HepG2 (cell line): Measurements from ENCODE around the gene CDA. TPM values are rescaled to one million over a fixed set of nuclear protein-coding genes. Genes with fewer than 3 reads are reported as not detected.

Source experiments
- CAMTA2 ChIP-seq: sonication (generic); formaldehyde crosslinking; IDR thresholded peaks from 2 replicates; pipeline ENCODE4 v1.4.0; 2020; ENCODE audit warnings: mild to moderate bottlenecking, missing genetic modification reagents, borderline replicate concordance
- JUN ChIP-seq: sonication (generic); formaldehyde crosslinking; IDR thresholded peaks from 2 replicates; pipeline ENCODE4 v1.4.0; 2020; ENCODE audit warnings: mild to moderate bottlenecking, missing genetic modification reagents
- KDM3A ChIP-seq: IDR thresholded peaks from 2 replicates; pipeline ENCODE4 v1.6.1; 2018; ENCODE audit warnings: low read depth, missing compliant biosample characterization
- KLF13 ChIP-seq: sonication (generic); formaldehyde crosslinking; IDR thresholded peaks from 2 replicates; pipeline ENCODE4 v1.4.0; 2020; ENCODE audit warnings: mild to moderate bottlenecking, missing genetic modification reagents
- MYC ChIP-seq: sonication (generic); formaldehyde crosslinking; IDR thresholded peaks from 2 replicates; pipeline ENCODE4 v1.9.0; 2021; ENCODE audit warnings: missing genetic modification reagents, borderline replicate concordance
- NAIF1 ChIP-seq: sonication (generic); formaldehyde crosslinking; IDR thresholded peaks from 2 replicates; pipeline ENCODE4 v1.5.0; 2020; ENCODE audit warnings: mild to moderate bottlenecking, missing genetic modification reagents, borderline replicate concordance
- NCOR1 ChIP-seq: fragments of 200-600 bp; sonication (generic); IDR thresholded peaks from 2 replicates; pipeline ENCODE4 v1.7.0; 2017; ENCODE audit warnings: antibody characterized with exemption, low read length, borderline replicate concordance
- NFYC ChIP-seq: IDR thresholded peaks from 2 replicates; pipeline ENCODE4 v1.6.1; 2016; ENCODE audit warnings: missing genetic modification reagents, missing compliant biosample characterization
- POLR2AphosphoS2 ChIP-seq: IDR thresholded peaks from 2 replicates; pipeline ENCODE4 v1.6.1; 2011; ENCODE audit warnings: low read depth, low read length, improper control_type of control experiment
- SOX5 ChIP-seq: IDR thresholded peaks from 2 replicates; pipeline ENCODE4 v1.6.1; 2016; ENCODE audit warnings: borderline replicate concordance
- SRSF4 ChIP-seq: fragments of 200-400 bp; formaldehyde crosslinking; IDR thresholded peaks from one replicate; pipeline ENCODE4 v1.6.1; 2018; ENCODE audit warnings: mild to moderate bottlenecking, low read depth, low read length, moderate library complexity; ENCODE audit not compliant: poor library complexity, severe bottlenecking
- TGIF2 ChIP-seq: IDR thresholded peaks from 2 replicates; pipeline ENCODE4 v1.6.1; 2016; ENCODE audit warnings: control low read depth, missing compliant biosample characterization
- ZFX ChIP-seq: sonication (generic); formaldehyde crosslinking; IDR thresholded peaks from 2 replicates; pipeline ENCODE4 v1.4.0; 2020; ENCODE audit warnings: mild to moderate bottlenecking, low read depth, missing genetic modification reagents, moderate library complexity
- ZKSCAN5 ChIP-seq: sonication (generic); formaldehyde crosslinking; IDR thresholded peaks from 2 replicates; pipeline ENCODE4 v1.5.1; 2020; ENCODE audit warnings: mild to moderate bottlenecking, missing genetic modification reagents
- ZNF180 ChIP-seq: sonication (generic); formaldehyde crosslinking; IDR thresholded peaks from 2 replicates; pipeline ENCODE4 v1.4.0; 2020; ENCODE audit warnings: low read depth, missing genetic modification reagents, borderline replicate concordance
- ZNF329 ChIP-seq: sonication (generic); formaldehyde crosslinking; IDR thresholded peaks from 2 replicates; pipeline ENCODE4 v1.9.0; 2021; ENCODE audit warnings: low read depth, mild to moderate bottlenecking, missing genetic modification reagents
- ZNF644 ChIP-seq: IDR thresholded peaks from 2 replicates; pipeline ENCODE4 v1.6.1; 2016; ENCODE audit warnings: low read depth
- ZNF792 ChIP-seq: IDR thresholded peaks from 2 replicates; pipeline ENCODE4 v1.6.1; 2016
- ZSCAN12 ChIP-seq: sonication (generic); formaldehyde crosslinking; IDR thresholded peaks from 2 replicates; pipeline ENCODE4 v1.9.0; 2021; ENCODE audit warnings: mild to moderate bottlenecking, missing genetic modification reagents
- polyA plus RNA-seq, 8 experiments: library from polyadenylated mRNA; depleted of rRNA in 3 of 8; stranded (reverse) in 7 of 8; unstranded in 1 of 8; fragments of >200 nt; fragmentation: Illumina TruSeq in 4 of 8; extraction: Trizol in 4 of 8; gene quantifications; 2 replicates each; pipeline versions ENCODE4 v1.2.1 to v1.2.3, GENCODE V29; 2011 to 2016; ENCODE audit warnings: low read depth in 4 of 8, missing spikeins in 1 of 8, mixed read lengths in 1 of 8; ENCODE audit not compliant: insufficient read depth in 1 of 8
- total RNA-seq, 5 experiments: library from RNA; depleted of rRNA; stranded (reverse); fragments of >200 nt; fragmentation: Illumina TruSeq; extraction: Trizol; gene quantifications; 2 replicates each; pipeline ENCODE4 v1.2.3, GENCODE V29; 2016; ENCODE audit warnings: low read depth in 1 of 5
- TF ChIP-seq, protein P1 (sequence below): sonication (generic); formaldehyde crosslinking; IDR thresholded peaks from 2 replicates; pipeline ENCODE4 v1.5.1; 2020; ENCODE audit warnings: mild to moderate bottlenecking, missing genetic modification reagents, moderate library complexity
- TF ChIP-seq, protein P2 (sequence below): IDR thresholded peaks from 2 replicates; pipeline ENCODE4 v1.6.1; 2016; ENCODE audit warnings: mild to moderate bottlenecking
- TF ChIP-seq, protein P3 (sequence below), 2 experiments: sonication (generic) in 1 of 2; formaldehyde crosslinking in 1 of 2; IDR thresholded peaks; 2 replicates each; pipeline versions ENCODE4 v1.5.1 to v1.6.1; 2011 to 2020; ENCODE audit warnings: borderline replicate concordance in 1 of 2, low read depth in 1 of 2, low read length in 1 of 2, mild to moderate bottlenecking in 1 of 2, missing genetic modification reagents in 1 of 2, moderate library complexity in 1 of 2

Gene CDA
- total and polyA plus RNA-seq, 2 of the 13 experiments (the other 11 are each of a cell fraction or from before 2014, with no cell fraction given) = 0.66 to 2.1 TPM

DNA sequence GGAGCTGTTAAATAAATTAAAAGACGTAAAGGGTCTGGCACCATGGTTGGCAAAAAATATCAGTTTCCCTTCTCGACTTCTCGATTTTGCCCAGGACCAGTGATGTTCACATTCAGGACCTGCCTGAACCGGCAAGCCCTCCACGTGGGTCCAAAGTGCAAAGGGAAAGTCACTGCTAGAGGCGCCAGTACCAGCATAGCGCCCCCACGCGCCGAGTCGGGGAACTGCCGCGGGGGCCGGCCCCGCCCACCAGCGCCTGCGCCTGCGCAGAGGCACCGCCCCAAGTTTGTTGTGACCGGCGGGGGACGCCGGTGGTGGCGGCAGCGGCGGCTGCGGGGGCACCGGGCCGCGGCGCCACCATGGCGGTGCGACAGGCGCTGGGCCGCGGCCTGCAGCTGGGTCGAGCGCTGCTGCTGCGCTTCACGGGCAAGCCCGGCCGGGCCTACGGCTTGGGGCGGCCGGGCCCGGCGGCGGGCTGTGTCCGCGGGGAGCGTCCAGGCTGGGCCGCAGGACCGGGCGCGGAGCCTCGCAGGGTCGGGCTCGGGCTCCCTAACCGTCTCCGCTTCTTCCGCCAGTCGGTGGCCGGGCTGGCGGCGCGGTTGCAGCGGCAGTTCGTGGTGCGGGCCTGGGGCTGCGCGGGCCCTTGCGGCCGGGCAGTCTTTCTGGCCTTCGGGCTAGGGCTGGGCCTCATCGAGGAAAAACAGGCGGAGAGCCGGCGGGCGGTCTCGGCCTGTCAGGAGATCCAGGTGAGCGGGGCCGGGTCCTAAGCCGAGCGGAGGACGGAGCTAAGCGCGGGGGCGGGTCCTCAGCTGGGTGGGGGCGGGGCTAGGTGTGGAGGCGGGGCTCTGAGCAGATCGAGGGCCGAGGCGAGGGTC, 44.5 kb downstream of the CDA start, which contains the start of gene PINK1 (continued):
- TF ChIP-seq, protein P1, sequence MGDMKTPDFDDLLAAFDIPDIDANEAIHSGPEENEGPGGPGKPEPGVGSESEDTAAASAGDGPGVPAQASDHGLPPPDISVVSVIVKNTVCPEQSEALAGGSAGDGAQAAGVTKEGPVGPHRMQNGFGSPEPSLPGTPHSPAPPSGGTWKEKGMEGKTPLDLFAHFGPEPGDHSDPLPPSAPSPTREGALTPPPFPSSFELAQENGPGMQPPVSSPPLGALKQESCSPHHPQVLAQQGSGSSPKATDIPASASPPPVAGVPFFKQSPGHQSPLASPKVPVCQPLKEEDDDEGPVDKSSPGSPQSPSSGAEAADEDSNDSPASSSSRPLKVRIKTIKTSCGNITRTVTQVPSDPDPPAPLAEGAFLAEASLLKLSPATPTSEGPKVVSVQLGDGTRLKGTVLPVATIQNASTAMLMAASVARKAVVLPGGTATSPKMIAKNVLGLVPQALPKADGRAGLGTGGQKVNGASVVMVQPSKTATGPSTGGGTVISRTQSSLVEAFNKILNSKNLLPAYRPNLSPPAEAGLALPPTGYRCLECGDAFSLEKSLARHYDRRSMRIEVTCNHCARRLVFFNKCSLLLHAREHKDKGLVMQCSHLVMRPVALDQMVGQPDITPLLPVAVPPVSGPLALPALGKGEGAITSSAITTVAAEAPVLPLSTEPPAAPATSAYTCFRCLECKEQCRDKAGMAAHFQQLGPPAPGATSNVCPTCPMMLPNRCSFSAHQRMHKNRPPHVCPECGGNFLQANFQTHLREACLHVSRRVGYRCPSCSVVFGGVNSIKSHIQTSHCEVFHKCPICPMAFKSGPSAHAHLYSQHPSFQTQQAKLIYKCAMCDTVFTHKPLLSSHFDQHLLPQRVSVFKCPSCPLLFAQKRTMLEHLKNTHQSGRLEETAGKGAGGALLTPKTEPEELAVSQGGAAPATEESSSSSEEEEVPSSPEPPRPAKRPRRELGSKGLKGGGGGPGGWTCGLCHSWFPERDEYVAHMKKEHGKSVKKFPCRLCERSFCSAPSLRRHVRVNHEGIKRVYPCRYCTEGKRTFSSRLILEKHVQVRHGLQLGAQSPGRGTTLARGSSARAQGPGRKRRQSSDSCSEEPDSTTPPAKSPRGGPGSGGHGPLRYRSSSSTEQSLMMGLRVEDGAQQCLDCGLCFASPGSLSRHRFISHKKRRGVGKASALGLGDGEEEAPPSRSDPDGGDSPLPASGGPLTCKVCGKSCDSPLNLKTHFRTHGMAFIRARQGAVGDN (CRISPR knock-in tag) = peak; percentile 83
- peak; percentile 86 for TF ChIP-seq ZFX
- TF ChIP-seq ZSCAN12 = no peak
- TF ChIP-seq ZKSCAN5 (CRISPR knock-in tag) = no peak
- peak; percentile 72 for TF ChIP-seq ZNF329 (CRISPR knock-in tag)
- TF ChIP-seq POLR2AphosphoS2 = no peak
- TF ChIP-seq, protein P2, sequence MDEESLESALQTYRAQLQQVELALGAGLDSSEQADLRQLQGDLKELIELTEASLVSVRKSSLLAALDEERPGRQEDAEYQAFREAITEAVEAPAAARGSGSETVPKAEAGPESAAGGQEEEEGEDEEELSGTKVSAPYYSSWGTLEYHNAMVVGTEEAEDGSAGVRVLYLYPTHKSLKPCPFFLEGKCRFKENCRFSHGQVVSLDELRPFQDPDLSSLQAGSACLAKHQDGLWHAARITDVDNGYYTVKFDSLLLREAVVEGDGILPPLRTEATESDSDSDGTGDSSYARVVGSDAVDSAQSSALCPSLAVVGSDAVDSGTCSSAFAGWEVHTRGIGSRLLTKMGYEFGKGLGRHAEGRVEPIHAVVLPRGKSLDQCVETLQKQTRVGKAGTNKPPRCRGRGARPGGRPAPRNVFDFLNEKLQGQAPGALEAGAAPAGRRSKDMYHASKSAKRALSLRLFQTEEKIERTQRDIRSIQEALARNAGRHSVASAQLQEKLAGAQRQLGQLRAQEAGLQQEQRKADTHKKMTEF = peak; percentile 75
- TF ChIP-seq NAIF1 = no peak
- TF ChIP-seq NFYC (CRISPR knock-in tag) = 0 out of 2 replicates have a peak, but pooled peaks have one; percentile 17
- TF ChIP-seq SRSF4 = no peak
- TF ChIP-seq ZNF180 (CRISPR knock-in tag) = no peak
- TF ChIP-seq JUN = no peak
- TF ChIP-seq, protein P3, sequence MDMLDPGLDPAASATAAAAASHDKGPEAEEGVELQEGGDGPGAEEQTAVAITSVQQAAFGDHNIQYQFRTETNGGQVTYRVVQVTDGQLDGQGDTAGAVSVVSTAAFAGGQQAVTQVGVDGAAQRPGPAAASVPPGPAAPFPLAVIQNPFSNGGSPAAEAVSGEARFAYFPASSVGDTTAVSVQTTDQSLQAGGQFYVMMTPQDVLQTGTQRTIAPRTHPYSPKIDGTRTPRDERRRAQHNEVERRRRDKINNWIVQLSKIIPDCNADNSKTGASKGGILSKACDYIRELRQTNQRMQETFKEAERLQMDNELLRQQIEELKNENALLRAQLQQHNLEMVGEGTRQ (IDR thresholded peaks at IDR 0.05; ENCODE audit: low read depth, low read length) = no peak
- TF ChIP-seq, protein P3 (CRISPR knock-in tag; IDR thresholded peaks at IDR 0.05; ENCODE audit: borderline replicate concordance) = peak; percentile 61; the same call in 1 of the 2 replicates
- TF ChIP-seq ZNF792 (CRISPR knock-in tag) = peak; percentile 70; the same call in 1 of the 2 replicates
- TF ChIP-seq ZNF644 (CRISPR knock-in tag) = 0 out of 2 replicates have a peak, but pooled peaks have one; percentile 39
- peak; percentile 63 for TF ChIP-seq SOX5 (CRISPR knock-in tag)
- TF ChIP-seq NCOR1 = peak; percentile 79; the same call in 1 of the 2 replicates
- no peak; the same call in 1 of the 2 replicates for TF ChIP-seq CAMTA2 (CRISPR knock-in tag)
- TF ChIP-seq KDM3A (CRISPR knock-in tag) = peak; percentile 36; the same call in 1 of the 2 replicates
- TF ChIP-seq MYC (CRISPR knock-in tag) = peak; percentile 66; the same call in 1 of the 2 replicates
- TF ChIP-seq KLF13 (CRISPR knock-in tag) = no peak
- TF ChIP-seq TGIF2 = no peak
